ENCODE data around the gene TMEM59.

GRCh38 chr1:54046671-54047383 lies 6.2 kb downstream of the TMEM59 start:
- TF ChIP-seq ZNF274 (IDR thresholded peaks at IDR 0.05; ENCODE audit: low read depth, low read length) = no peak
- TF ChIP-seq ZBTB33 (IDR thresholded peaks at IDR 0.05; ENCODE audit: extremely low read depth, insufficient replicate concordance, low read length) = no peak
- TF ChIP-seq SIN3A (IDR thresholded peaks at IDR 0.05; ENCODE audit: low read depth) = no peak
- no peak for TF ChIP-seq CEBPB (IDR thresholded peaks at IDR 0.05; ENCODE audit: low read depth)
- no peak for TF ChIP-seq POLR2A (IDR thresholded peaks at IDR 0.05; ENCODE audit: borderline replicate concordance, extremely low read depth, insufficient read depth, insufficient read length)
- no peak for TF ChIP-seq EZH2 (IDR thresholded peaks at IDR 0.05)
